ENCODE measurements around the gene ALDH4A1.

DNA sequence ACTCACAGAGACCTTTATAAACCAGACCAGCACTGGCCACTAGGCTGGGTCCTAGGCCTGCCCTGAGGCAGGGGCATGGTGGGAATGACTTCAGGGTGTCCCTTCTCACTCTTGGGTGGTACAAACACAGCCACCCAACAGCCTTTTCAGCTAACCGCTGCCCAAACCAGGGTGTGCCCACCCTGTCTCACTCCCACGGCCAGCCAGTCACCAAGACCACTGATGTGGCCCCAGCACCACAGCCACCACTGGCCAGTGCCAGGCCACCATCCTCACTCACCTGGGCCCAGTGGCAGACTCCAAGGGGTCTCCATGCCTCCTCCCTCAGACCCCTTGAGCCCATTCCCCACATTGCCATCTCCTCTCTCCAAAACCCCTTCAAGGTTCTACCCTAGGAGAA lies 70.7 kb downstream of the ALDH4A1 start:
- TF ChIP-seq, protein P1, sequence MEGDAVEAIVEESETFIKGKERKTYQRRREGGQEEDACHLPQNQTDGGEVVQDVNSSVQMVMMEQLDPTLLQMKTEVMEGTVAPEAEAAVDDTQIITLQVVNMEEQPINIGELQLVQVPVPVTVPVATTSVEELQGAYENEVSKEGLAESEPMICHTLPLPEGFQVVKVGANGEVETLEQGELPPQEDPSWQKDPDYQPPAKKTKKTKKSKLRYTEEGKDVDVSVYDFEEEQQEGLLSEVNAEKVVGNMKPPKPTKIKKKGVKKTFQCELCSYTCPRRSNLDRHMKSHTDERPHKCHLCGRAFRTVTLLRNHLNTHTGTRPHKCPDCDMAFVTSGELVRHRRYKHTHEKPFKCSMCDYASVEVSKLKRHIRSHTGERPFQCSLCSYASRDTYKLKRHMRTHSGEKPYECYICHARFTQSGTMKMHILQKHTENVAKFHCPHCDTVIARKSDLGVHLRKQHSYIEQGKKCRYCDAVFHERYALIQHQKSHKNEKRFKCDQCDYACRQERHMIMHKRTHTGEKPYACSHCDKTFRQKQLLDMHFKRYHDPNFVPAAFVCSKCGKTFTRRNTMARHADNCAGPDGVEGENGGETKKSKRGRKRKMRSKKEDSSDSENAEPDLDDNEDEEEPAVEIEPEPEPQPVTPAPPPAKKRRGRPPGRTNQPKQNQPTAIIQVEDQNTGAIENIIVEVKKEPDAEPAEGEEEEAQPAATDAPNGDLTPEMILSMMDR (IDR thresholded peaks at IDR 0.05) = no peak
- TF ChIP-seq POLR2A (IDR thresholded peaks at IDR 0.05) = no peak
- no peak for TF ChIP-seq POLR2AphosphoS5 (IDR thresholded peaks at IDR 0.05)

All from stomach (tissue), 4 donors.